H9 (cell line): ENCODE results near the gene ODC1. TPM values are rescaled to one million over a fixed set of nuclear protein-coding genes. Genes with fewer than 3 reads are reported as not detected.

Experiments
- DNase-seq: peaks from one replicate; pipeline ENCODE4 v3.0.0-alpha.2; 2017
- H2AFZ ChIP-seq: one replicate; pipeline ENCODE4 v1.6.1; 2013; ENCODE audit warnings: mild to moderate bottlenecking, low read length, control low read depth, moderate library complexity
- H2AK5ac ChIP-seq: 2 replicates; pipeline ENCODE4 v1.6.1; 2013; ENCODE audit warnings: low read length, control low read depth, mixed read lengths; ENCODE audit not compliant: insufficient read length
- H2BK120ac ChIP-seq: one replicate; pipeline ENCODE4 v1.6.1; 2013; ENCODE audit warnings: low read depth, mild to moderate bottlenecking, low read length, control low read depth, inconsistent platforms; ENCODE audit not compliant: poor library complexity, severe bottlenecking
- H2BK12ac ChIP-seq: 2 replicates; pipeline ENCODE4 v1.6.1; 2013; ENCODE audit warnings: low read length, control low read depth, mixed read lengths, low read depth; ENCODE audit not compliant: insufficient read length
- H2BK15ac ChIP-seq: 2 replicates; pipeline ENCODE4 v1.6.1; 2013; ENCODE audit warnings: low read depth, low read length, control low read depth
- H2BK20ac ChIP-seq: one replicate; pipeline ENCODE4 v1.6.1; 2013; ENCODE audit warnings: low read depth, mild to moderate bottlenecking, low read length, control low read depth, inconsistent platforms; ENCODE audit not compliant: poor library complexity, severe bottlenecking
- H2BK5ac ChIP-seq: 2 replicates; pipeline ENCODE4 v1.6.1; 2013; ENCODE audit warnings: low read length, control low read depth, mixed read lengths; ENCODE audit not compliant: insufficient read length
- H3K14ac ChIP-seq: 2 replicates; pipeline ENCODE4 v1.6.1; 2013; ENCODE audit warnings: low read length, control low read depth; ENCODE audit not compliant: insufficient read depth
- H3K18ac ChIP-seq: 2 replicates; pipeline ENCODE4 v1.6.1; 2013; ENCODE audit warnings: low read depth, mild to moderate bottlenecking, mixed read lengths, low read length, control low read depth; ENCODE audit not compliant: insufficient read length
- H3K23ac ChIP-seq: 2 replicates; pipeline ENCODE4 v1.6.1; 2013; ENCODE audit warnings: low read length, control low read depth, mixed read lengths, low read depth; ENCODE audit not compliant: insufficient read length
- H3K23me2 ChIP-seq: 2 replicates; pipeline ENCODE4 v1.6.1; 2013; ENCODE audit warnings: low read depth, mild to moderate bottlenecking, mixed read lengths, low read length, control low read depth; ENCODE audit not compliant: insufficient read length, poor library complexity, severe bottlenecking
- H3K27ac ChIP-seq: 2 replicates; pipeline ENCODE4 v1.5.1; 2013; ENCODE audit warnings: low read length, control low read depth, mixed read lengths, low read depth; ENCODE audit not compliant: insufficient read length
- H3K27me3 ChIP-seq: 2 replicates; pipeline ENCODE4 v1.6.1; 2013; ENCODE audit warnings: low read length, control low read depth, inconsistent platforms; ENCODE audit not compliant: insufficient read depth
- H3K4ac ChIP-seq: 2 replicates; pipeline ENCODE4 v1.6.1; 2013; ENCODE audit warnings: low read depth, mild to moderate bottlenecking, control low read depth, inconsistent platforms, low read length, moderate library complexity
- H3K4me1 ChIP-seq: 2 replicates; pipeline ENCODE4 v1.6.1; 2013; ENCODE audit warnings: low read length, control low read depth, inconsistent platforms; ENCODE audit not compliant: insufficient read depth
- H3K4me2 ChIP-seq: 2 replicates; pipeline ENCODE4 v1.6.1; 2013; ENCODE audit warnings: low read length, control low read depth, mixed read lengths; ENCODE audit not compliant: insufficient read length, insufficient read depth
- H3K56ac ChIP-seq: 2 replicates; pipeline ENCODE4 v1.6.1; 2013; ENCODE audit warnings: low read depth, mild to moderate bottlenecking, mixed read lengths, low read length, control low read depth; ENCODE audit not compliant: insufficient read length
- H3K79me1 ChIP-seq: 2 replicates; pipeline ENCODE4 v1.6.1; 2013; ENCODE audit warnings: low read depth, mild to moderate bottlenecking, moderate library complexity, low read length, control low read depth, inconsistent platforms; ENCODE audit not compliant: insufficient read depth, poor library complexity, severe bottlenecking
- H3K79me2 ChIP-seq: 2 replicates; pipeline ENCODE4 v1.6.1; 2013; ENCODE audit warnings: low read length, control low read depth, inconsistent platforms; ENCODE audit not compliant: insufficient read depth
- H3K9ac ChIP-seq: 2 replicates; pipeline ENCODE4 v1.6.1; 2013; ENCODE audit warnings: low read length, control low read depth, mixed read lengths; ENCODE audit not compliant: insufficient read length; ENCODE audit errors: extremely low read depth
- H3K9me3 ChIP-seq: one replicate; pipeline ENCODE4 v1.6.1; 2013; ENCODE audit warnings: low read depth, low read length, inconsistent platforms; ENCODE audit not compliant: control insufficient read depth
- H3T11ph ChIP-seq: one replicate; pipeline ENCODE4 v1.6.1; 2013; ENCODE audit warnings: mild to moderate bottlenecking, low read length, control low read depth, inconsistent platforms
- H4K20me1 ChIP-seq: one replicate; pipeline ENCODE4 v1.6.1; 2013; ENCODE audit not compliant: control insufficient read depth, insufficient read length, insufficient read depth
- H4K5ac ChIP-seq: 2 replicates; pipeline ENCODE4 v1.6.1; 2013; ENCODE audit warnings: low read depth, mild to moderate bottlenecking, mixed read lengths, low read length, control low read depth; ENCODE audit not compliant: insufficient read length
- H4K8ac ChIP-seq: replicated peaks from 2 replicates; pipeline ENCODE4 v1.6.1; 2013; ENCODE audit warnings: low read length, control low read depth, mixed read lengths, low read depth; ENCODE audit not compliant: insufficient read length
- H4K91ac ChIP-seq: 2 replicates; pipeline ENCODE4 v1.6.1; 2013; ENCODE audit warnings: low read depth, mild to moderate bottlenecking, moderate library complexity, mixed read lengths, low read length, control low read depth; ENCODE audit not compliant: insufficient read length
- H3K27ac Mint-ChIP-seq, 3 experiments: 2 replicates in 2 of 3; 3 replicates in 1 of 3; pipeline ENCODE4 v1.8.0; 2020 to 2021; ENCODE audit warnings: mixed read lengths in 3 of 3, mild to moderate bottlenecking in 1 of 3, moderate library complexity in 1 of 3
- H3K27me3 Mint-ChIP-seq: 2 replicates; pipeline ENCODE4 v1.8.0; 2021; ENCODE audit warnings: low read depth, mild to moderate bottlenecking, moderate library complexity, mixed read lengths
- H3K36me3 Mint-ChIP-seq, 3 experiments: 2 replicates in 2 of 3; 3 replicates in 1 of 3; pipeline ENCODE4 v1.8.0; 2020 to 2021; ENCODE audit warnings: low read depth in 3 of 3, mixed read lengths in 3 of 3; ENCODE audit not compliant: insufficient read depth in 1 of 3
- H3K4me1 Mint-ChIP-seq, 2 experiments: 2 replicates each; pipeline ENCODE4 v1.8.0; 2020; ENCODE audit warnings: mixed read lengths in 2 of 2
- H3K4me3 Mint-ChIP-seq, 2 experiments: 2 replicates in 1 of 2; 3 replicates in 1 of 2; pipeline ENCODE4 v1.8.0; 2020 to 2021; ENCODE audit warnings: mild to moderate bottlenecking in 2 of 2, mixed read lengths in 2 of 2, moderate library complexity in 1 of 2
- H3K9me3 Mint-ChIP-seq, 2 experiments: 2 replicates in 1 of 2; 3 replicates in 1 of 2; pipeline ENCODE4 v1.8.0; 2020; ENCODE audit warnings: mild to moderate bottlenecking in 2 of 2, mixed read lengths in 2 of 2, moderate library complexity in 1 of 2
- WGBS: extraction: QIAGEN DNeasy Blood & Tissue Kit; methylation state at CpG from one replicate; pipeline ENCODE4 v1.1.7; 2013; ENCODE audit warnings: missing lambda C conversion rate, low lambda C conversion rate, mixed read lengths; ENCODE audit not compliant: insufficient read length; ENCODE audit errors: extremely low coverage; 5-methylcytosine and 5-hydroxymethylcytosine counted together
- total RNA-seq: library from RNA; stranded (reverse); gene quantifications from 2 replicates; pipeline ENCODE4 v1.2.1, GENCODE V29; 2021
- TF ChIP-seq, protein P1 (sequence below): fragments of 200-600 bp; sonication (generic); conservative IDR thresholded peaks from 3 replicates; pipeline ENCODE4 v1.8.0; 2021; ENCODE audit warnings: antibody characterized with exemption, mild to moderate bottlenecking

The ODC1 gene
- total RNA-seq, 1 experiment from 2014 or later: 48.3 TPM

GRCh38 chr2:10482460-10482859 lies 34.3 kb upstream of the ODC1 start:
- Histone ChIP-seq H3K27ac (no peak overlapping the region), H3K79me1 (no peaks in the 10 kb centered on the region), H4K20me1 (no peaks in the 10 kb centered on the region), H3K56ac (no peak overlapping the region), H4K8ac (no peak overlapping the region), H2BK20ac (no peak overlapping the region), H2AK5ac (no peak overlapping the region), H3K79me2 (no peaks in the 10 kb centered on the region), H3K23ac (no peak overlapping the region), H2BK15ac (no peak overlapping the region), H3K4ac (no peak overlapping the region), H4K5ac (no peak overlapping the region), H3K27me3 (no peaks in the 10 kb centered on the region), H2BK12ac (no peak overlapping the region), H2AFZ (no peak overlapping the region), H3K14ac (no peak overlapping the region), H3K18ac (no peak overlapping the region), H3K4me1 (no peaks in the 10 kb centered on the region; the same call in 1 of the 2 replicates), H2BK5ac (no peak overlapping the region), H4K91ac (no peak overlapping the region), H3T11ph (no peak overlapping the region), H3K9me3 (no peaks in the 10 kb centered on the region), H3K23me2 (no peaks in the 10 kb centered on the region), H3K4me2 (no peak overlapping the region), H3K9ac (no peak overlapping the region), H2BK120ac (no peak overlapping the region)
- no peak for DNase-seq
- Mint-ChIP-seq H3K36me3 (no peaks in the 10 kb centered on the region), H3K27ac (no peak overlapping the region), H3K4me1 (peaks cover 12 to 14% of the 10 kb centered on the region in 2 experiments), H3K4me3 (no peak overlapping the region), H3K9me3 (no peaks in the 10 kb centered on the region), H3K27me3 (peaks cover 21% of the 10 kb centered on the region)
- TF ChIP-seq, protein P1, sequence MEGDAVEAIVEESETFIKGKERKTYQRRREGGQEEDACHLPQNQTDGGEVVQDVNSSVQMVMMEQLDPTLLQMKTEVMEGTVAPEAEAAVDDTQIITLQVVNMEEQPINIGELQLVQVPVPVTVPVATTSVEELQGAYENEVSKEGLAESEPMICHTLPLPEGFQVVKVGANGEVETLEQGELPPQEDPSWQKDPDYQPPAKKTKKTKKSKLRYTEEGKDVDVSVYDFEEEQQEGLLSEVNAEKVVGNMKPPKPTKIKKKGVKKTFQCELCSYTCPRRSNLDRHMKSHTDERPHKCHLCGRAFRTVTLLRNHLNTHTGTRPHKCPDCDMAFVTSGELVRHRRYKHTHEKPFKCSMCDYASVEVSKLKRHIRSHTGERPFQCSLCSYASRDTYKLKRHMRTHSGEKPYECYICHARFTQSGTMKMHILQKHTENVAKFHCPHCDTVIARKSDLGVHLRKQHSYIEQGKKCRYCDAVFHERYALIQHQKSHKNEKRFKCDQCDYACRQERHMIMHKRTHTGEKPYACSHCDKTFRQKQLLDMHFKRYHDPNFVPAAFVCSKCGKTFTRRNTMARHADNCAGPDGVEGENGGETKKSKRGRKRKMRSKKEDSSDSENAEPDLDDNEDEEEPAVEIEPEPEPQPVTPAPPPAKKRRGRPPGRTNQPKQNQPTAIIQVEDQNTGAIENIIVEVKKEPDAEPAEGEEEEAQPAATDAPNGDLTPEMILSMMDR: no peak
- WGBS: no CpG with 5 or more reads among the region's 8 CpGs
